Brain microvascular endothelial cell (primary cell): Measurements from ENCODE around the gene SMAD7.

Experiments used
- DNase-seq: peaks from one replicate; pipeline ENCODE4 v3.0.0-alpha.2; 2020
- H3K27ac ChIP-seq: fragments of 250-450 bp; sonication (Bioruptor Pico); 2 replicates; pipeline ENCODE4 v1.5.1; 2020; ENCODE audit warnings: mild to moderate bottlenecking, moderate library complexity
- H3K27me3 ChIP-seq: fragments of 250-450 bp; sonication (Bioruptor Pico); replicated peaks from 2 replicates; pipeline ENCODE4 v1.5.1; 2020; ENCODE audit warnings: mild to moderate bottlenecking
- H3K36me3 ChIP-seq: fragments of 250-450 bp; sonication (Bioruptor Pico); replicated peaks from 2 replicates; pipeline ENCODE4 v1.5.1; 2020; ENCODE audit warnings: mild to moderate bottlenecking
- H3K4me3 ChIP-seq: 2 replicates; pipeline ENCODE4 v1.5.1; 2011; ENCODE audit warnings: low read depth, mild to moderate bottlenecking, control low read depth, low read length, moderate library complexity
- CTCF ChIP-seq: IDR thresholded peaks from 2 replicates; pipeline ENCODE4 v1.5.1; 2011; ENCODE audit warnings: low read depth, mild to moderate bottlenecking, moderate library complexity, low read length, control low read depth, inconsistent platforms; ENCODE audit errors: missing control alignments
- in situ Hi-C: cut with HindIII; loops from 2 replicates; pipeline ENCODE4 v1.10.0; 2017; ENCODE audit warnings: low sequenced_read_pairs, low pct_ligation_motif_present

SMAD7 gene

GRCh38 chr18:48950536-48951447, at the start of gene SMAD7:
Gene SMAD7, minus strand, starts transcription at chr18:48950965. Its CDS starts 541 bp downstream, at chr18:48950424.
- no peak for DNase-seq
- no peaks in the 10 kb centered on the region for H3K27me3 ChIP-seq
- in situ Hi-C loops = no loop called here

GRCh38 chr18:48999569-48999968, 48.8 kb upstream of the SMAD7 start:
- no peak for DNase-seq
- no peak overlapping the region for H3K27ac ChIP-seq
- in situ Hi-C loops = no loop called here
- no peaks in the 10 kb centered on the region for H3K27me3 ChIP-seq
- no peaks in the 10 kb centered on the region for H3K36me3 ChIP-seq
- no peak for TF ChIP-seq CTCF
- no peak overlapping the region for H3K4me3 ChIP-seq

More at GRCh38 chr18:48950536-48951447, at the start of gene SMAD7:
- Histone ChIP-seq H3K27ac (peak within 1 kb of the TSS; percentile 92), H3K36me3 (peaks cover 38% of the 10 kb centered on the region), H3K4me3 (peak within 1 kb of the TSS; percentile 91)
- no peak for TF ChIP-seq CTCF

GRCh38 chr18:48997985-48998831, 47.4 kb upstream of the SMAD7 start:
- TF ChIP-seq CTCF = no peak
- Histone ChIP-seq H3K27me3 (no peaks in the 10 kb centered on the region), H3K36me3 (no peaks in the 10 kb centered on the region), H3K4me3 (no peak overlapping the region), H3K27ac (peak overlapping the region; percentile 96)
- in situ Hi-C loops = no loop called here
- peak; percentile 99 for DNase-seq

GRCh38 chr18:48997681-48997984, 46.9 kb upstream of the SMAD7 start:
- no peak overlapping the region for H3K4me3 ChIP-seq
- H3K27ac ChIP-seq = peak overlapping the region; percentile 96
- no peak for DNase-seq
- in situ Hi-C loops = no loop called here
- no peaks in the 10 kb centered on the region for H3K27me3 ChIP-seq
- H3K36me3 ChIP-seq = no peaks in the 10 kb centered on the region
- no peak for TF ChIP-seq CTCF

- no peak for TF ChIP-seq CTCF
- DNase-seq = peak; percentile 94
- H3K4me3 ChIP-seq = no peak overlapping the region
- H3K27me3 ChIP-seq = no peaks in the 10 kb centered on the region
- peak overlapping the region; percentile 96 for H3K27ac ChIP-seq
- in situ Hi-C loops = no loop called here
- H3K36me3 ChIP-seq = no peaks in the 10 kb centered on the region
Measured at GRCh38 chr18:48996901-48997463, 46.2 kb upstream of the SMAD7 start.
